Measurements from ENCODE around the gene ALDH1L1. TPM values are rescaled to one million over a fixed set of nuclear protein-coding genes. Genes with fewer than 3 reads are reported as not detected.

Gene ALDH1L1
- total and polyA plus RNA-seq, 8 donors: 0.39 to 1.8 (median 0.51) TPM

DNA sequence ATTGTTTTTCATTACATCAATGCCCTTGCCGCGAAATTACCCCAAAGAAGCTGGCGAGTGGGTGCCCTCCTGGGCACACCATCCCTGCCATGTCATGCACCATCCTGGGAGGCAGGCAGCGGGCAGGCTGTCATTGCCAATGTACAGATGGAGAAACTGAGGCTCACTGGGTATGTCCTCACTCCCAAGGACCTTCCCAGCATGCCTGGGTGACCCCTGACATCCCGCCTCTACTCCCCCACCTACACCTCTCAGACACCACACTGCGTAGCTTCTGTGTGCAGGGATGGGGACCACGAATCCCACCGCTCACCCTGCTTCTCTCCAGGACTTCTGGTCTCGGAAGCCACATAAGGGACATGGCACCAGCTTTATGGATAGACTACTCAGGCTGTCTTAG is 55.5 kb downstream of the ALDH1L1 start:
- H3K27me3 ChIP-seq: no peaks in the 10 kb centered on the region
- TF ChIP-seq, protein P1, sequence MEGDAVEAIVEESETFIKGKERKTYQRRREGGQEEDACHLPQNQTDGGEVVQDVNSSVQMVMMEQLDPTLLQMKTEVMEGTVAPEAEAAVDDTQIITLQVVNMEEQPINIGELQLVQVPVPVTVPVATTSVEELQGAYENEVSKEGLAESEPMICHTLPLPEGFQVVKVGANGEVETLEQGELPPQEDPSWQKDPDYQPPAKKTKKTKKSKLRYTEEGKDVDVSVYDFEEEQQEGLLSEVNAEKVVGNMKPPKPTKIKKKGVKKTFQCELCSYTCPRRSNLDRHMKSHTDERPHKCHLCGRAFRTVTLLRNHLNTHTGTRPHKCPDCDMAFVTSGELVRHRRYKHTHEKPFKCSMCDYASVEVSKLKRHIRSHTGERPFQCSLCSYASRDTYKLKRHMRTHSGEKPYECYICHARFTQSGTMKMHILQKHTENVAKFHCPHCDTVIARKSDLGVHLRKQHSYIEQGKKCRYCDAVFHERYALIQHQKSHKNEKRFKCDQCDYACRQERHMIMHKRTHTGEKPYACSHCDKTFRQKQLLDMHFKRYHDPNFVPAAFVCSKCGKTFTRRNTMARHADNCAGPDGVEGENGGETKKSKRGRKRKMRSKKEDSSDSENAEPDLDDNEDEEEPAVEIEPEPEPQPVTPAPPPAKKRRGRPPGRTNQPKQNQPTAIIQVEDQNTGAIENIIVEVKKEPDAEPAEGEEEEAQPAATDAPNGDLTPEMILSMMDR (IDR thresholded peaks at IDR 0.05): no peak
- no peaks in the 10 kb centered on the region for H3K9me3 ChIP-seq
- no peaks in the 10 kb centered on the region for H3K36me3 ChIP-seq
- H3K4me3 ChIP-seq: no peak overlapping the region
- intact Hi-C loops (cut with DNase I): no loop called here
- no peak overlapping the region for H3K27ac ChIP-seq
- DNase-seq (peak in 2 of 4 donors; percentile 10 to 53), ATAC-seq (no peak)
- H3K4me1 ChIP-seq: peaks cover 0 to 10% of the 10 kb centered on the region in 2 donors

DNA sequence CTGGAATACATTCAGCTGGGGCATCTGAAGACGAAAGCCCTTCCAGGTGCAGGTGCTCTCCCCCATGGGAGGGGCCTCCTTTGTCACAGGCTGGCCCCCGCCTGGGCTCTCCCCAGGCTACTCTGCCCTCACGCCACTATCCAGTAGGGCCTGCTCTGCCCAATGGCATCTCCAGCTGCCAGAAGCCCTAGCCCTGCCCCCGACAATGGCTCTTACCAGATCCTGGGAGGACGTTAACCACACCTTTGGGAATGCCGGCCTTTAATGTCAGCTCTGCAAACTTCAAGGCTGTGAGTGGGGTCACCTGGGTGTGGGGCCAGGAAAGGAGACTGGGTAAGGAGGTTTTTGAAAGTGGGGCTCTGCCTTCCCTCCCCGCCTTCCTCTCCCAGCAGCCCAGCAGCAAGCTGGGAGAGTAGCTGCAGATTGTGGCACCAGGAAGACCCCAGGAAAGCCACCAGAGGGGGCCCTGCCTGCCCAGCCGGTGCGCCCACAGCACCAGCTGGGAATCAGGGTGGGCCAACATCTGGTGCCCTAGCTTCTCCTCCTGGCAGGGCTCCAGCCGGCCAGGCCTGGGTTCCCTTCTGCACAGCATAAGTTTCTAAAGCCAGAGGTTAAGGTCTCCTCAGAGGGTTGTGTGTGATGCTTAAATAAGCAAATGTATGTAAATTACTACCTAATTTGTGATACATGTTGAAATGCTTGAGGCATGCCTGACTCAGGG is 56.1 kb downstream of the ALDH1L1 start:
- ATAC-seq (no peak), DNase-seq (peak in 2 of 4 donors; percentile 16 to 67)
- TF ChIP-seq, protein P1 (IDR thresholded peaks at IDR 0.05): no peak
- no peak overlapping the region for H3K4me3 ChIP-seq
- H3K36me3 ChIP-seq: no peaks in the 10 kb centered on the region
- H3K27ac ChIP-seq: no peak overlapping the region
- H3K27me3 ChIP-seq: no peaks in the 10 kb centered on the region
- H3K4me1 ChIP-seq: peaks cover 0 to 4% of the 10 kb centered on the region in 2 donors
- intact Hi-C loops (cut with DNase I): no loop called here
- no peaks in the 10 kb centered on the region for H3K9me3 ChIP-seq

DNA sequence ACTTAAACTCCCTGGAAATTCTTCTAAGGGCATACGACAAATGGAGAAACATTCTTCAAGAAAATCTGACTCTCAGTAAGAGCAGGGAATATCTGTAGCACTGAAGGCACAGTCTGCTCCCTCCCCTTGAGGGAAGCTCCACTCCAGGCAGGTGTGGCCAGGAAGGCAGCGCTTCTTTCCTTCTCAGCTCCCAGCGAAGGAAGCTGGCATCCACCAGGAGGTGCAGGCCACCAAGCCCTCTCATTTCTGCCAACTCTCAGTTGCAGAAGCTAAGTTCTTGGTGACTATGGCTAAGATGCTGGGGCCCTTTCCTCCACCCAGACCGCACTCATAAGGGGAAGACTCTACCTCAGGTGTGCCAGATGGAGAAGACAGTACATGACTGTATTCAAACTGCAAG is 58.8 kb downstream of the ALDH1L1 start:
- Histone ChIP-seq H3K27ac (no peak overlapping the region), H3K4me3 (no peak overlapping the region), H3K27me3 (no peaks in the 10 kb centered on the region), H3K36me3 (no peaks in the 10 kb centered on the region), H3K4me1 (no peaks in the 10 kb centered on the region), H3K9me3 (no peaks in the 10 kb centered on the region)
- TF ChIP-seq, protein P1 (IDR thresholded peaks at IDR 0.05): no peak
- DNase-seq (no peak), ATAC-seq (no peak)
- intact Hi-C loops (cut with DNase I): no loop called here

DNA sequence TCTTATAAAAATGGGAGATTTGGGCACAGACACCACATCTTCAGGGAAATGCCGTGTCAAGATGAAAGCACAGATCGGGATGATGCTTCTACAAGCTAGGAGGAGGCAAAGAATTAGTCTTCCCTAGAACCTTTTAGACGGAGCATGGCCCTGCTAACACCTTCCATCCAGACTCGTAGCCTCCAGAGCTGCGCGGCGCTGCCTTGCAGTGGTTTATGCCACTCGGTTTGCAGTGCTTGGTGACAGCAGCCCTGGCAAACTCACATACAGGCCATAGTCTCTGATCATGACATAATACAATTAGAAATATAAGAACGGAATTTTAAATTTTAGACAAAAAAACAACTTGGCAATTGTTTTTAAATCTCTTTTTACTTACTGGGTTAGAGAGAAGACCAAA is 59.3 kb downstream of the ALDH1L1 start:
- Histone ChIP-seq H3K27ac (no peak overlapping the region), H3K36me3 (no peaks in the 10 kb centered on the region), H3K4me3 (no peak overlapping the region), H3K4me1 (no peaks in the 10 kb centered on the region), H3K9me3 (no peaks in the 10 kb centered on the region), H3K27me3 (no peaks in the 10 kb centered on the region)
- TF ChIP-seq, protein P1 (IDR thresholded peaks at IDR 0.05): no peak
- ATAC-seq (no peak), DNase-seq (peak in 1 of 4 donors; percentile 47)
- intact Hi-C loops (cut with DNase I): no loop called here

DNA sequence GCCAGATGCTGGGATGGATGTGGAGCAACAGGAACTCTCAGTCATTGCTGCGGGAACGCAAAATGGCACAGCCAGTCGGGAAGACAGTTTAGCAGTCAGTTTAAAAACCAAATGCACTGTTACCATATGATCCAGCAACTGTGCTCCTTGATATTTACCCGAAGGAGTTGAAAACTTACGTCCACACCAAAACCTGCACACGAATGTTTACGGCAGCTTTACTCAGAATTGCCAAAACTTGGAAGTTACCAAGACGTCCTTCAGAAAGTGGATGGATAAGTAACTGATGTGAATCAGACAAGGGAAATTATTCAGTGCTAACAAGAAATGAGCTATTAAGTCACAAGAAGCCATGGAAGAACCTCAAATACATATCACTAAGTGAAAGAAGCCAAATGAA is 60.4 kb downstream of the ALDH1L1 start:
- H3K27me3 ChIP-seq: no peaks in the 10 kb centered on the region
- no peaks in the 10 kb centered on the region for H3K36me3 ChIP-seq
- DNase-seq (no peak), ATAC-seq (no peak)
- H3K4me1 ChIP-seq: no peaks in the 10 kb centered on the region
- H3K27ac ChIP-seq: no peak overlapping the region
- intact Hi-C loops (cut with DNase I): no loop called here
- TF ChIP-seq, protein P1 (IDR thresholded peaks at IDR 0.05): no peak
- H3K9me3 ChIP-seq: no peaks in the 10 kb centered on the region
- no peak overlapping the region for H3K4me3 ChIP-seq
